GM12872 (cell line): Measurements from ENCODE around the gene PVALB.

ENCODE experiments used
- CTCF ChIP-seq: IDR thresholded peaks from 3 replicates; pipeline ENCODE4 v1.5.1; 2011; ENCODE audit warnings: low read depth, mild to moderate bottlenecking, low read length, moderate library complexity; ENCODE audit not compliant: insufficient read depth

PVALB gene

GRCh38 chr22:36809351-36809750 is 7.5 kb downstream of the PVALB start:
- no peak for TF ChIP-seq CTCF

- TF ChIP-seq CTCF: no peak
Measured at GRCh38 chr22:36808721-36809344, 8.0 kb downstream of the PVALB start.

GRCh38 chr22:36807627-36808026 is 9.2 kb downstream of the PVALB start:
- TF ChIP-seq CTCF: no peak

GRCh38 chr22:36806835-36807234 is 10.0 kb downstream of the PVALB start:
- no peak for TF ChIP-seq CTCF

- no peak for TF ChIP-seq CTCF
Measured at GRCh38 chr22:36803358-36803757, 13.5 kb downstream of the PVALB start.

- no peak for TF ChIP-seq CTCF
Measured at GRCh38 chr22:36798674-36799066, 18.2 kb downstream of the PVALB start.

- no peak for TF ChIP-seq CTCF
Measured at GRCh38 chr22:36797911-36798673, 18.7 kb downstream of the PVALB start.
